Activated gamma-delta T cell treated with Interleukin-2 at 50 U/mL for 16 hours (primary cell): ENCODE data around the gene CYP2F1.
"Not testable (repeated sequence)": the region's sequence is repeated elsewhere in the genome, so short reads cannot be mapped to it uniquely, and the experiment has no call there.

ENCODE experiments used
- DNase-seq: peaks from one replicate; pipeline ENCODE4 v3.0.0-alpha.2; 2020

The CYP2F1 gene

DNA sequence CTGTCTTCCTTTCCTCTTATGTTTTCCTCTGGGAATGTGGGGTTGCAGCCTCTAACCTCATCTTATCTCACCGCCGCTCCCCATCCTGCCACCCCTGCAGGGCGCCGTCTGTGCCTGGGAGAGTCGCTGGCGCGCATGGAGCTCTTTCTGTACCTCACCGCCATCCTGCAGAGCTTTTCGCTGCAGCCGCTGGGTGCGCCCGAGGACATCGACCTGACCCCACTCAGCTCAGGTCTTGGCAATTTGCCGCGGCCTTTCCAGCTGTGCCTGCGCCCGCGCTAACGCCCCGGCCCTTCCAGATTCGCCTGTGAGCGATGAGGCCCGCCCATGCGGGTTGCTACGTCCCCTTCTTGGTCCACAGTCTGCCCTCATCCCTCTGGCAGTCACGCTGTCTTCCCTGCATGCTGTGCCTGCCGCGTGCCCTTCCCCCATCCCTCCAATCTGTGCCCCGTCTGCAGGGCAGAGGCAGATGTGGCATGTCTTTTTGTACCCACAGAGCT is 13.6 kb downstream of the CYP2F1 start:
- peak; percentile 58 for DNase-seq

DNA sequence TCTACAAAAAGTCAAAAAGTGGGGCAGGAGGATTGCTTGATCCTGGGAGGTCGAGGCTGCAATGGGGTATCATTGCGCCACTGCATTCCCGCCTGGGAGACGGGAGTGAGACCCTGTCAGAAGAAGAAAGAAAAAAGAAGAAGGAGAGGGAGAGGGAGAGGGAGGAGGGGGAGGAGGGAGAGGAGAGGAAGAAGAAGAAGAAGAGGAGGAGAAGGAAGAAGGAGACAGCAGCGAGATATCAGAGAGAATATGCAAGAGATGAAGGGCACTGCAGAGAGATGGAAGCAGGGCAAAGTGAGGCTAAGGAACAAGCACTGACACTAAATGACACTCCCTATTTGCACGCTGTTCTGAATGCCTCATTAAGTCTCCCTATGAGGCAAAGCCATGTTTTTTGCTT is 14.5 kb downstream of the CYP2F1 start:
- no peak for DNase-seq

DNA sequence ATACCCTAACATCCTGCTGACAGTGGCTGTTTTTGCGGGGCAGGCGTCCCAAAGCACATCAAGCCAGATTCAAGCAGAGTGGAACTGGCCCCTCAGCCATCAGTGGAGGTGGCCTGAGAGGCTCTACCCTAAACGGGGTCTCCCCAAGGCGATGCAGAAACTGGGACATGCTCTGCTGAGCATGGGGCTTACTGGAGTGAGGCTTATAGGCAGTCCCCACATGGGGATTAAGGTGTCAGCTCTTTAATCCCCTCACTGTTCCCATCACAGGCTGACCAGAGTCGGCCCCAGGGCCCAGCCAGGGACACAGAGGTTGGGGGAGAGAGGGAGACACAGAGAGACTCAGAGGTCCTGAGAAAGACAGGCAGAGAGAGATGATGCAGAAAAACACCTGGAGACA is 17.0 kb downstream of the CYP2F1 start:
- DNase-seq = no peak

DNA sequence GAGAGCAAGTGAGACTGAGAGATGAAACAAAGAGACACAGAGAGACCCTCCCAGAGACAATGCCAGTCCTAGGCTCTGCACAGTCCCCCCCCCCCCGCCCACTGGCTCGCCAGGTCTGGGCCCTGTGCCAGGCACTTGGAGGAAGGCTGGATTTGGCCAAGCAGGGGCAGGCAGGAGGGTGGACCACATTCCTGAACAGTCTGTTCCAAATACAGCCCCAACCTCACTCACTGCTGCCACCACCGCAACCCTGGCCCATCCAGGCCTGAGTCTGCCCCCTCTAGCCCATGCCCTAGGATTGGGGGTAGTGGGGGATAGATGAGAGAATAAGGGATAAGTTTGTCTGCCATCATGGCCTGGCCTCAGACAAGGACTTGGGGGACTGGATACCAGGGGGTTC is 19.0 kb downstream of the CYP2F1 start:
- DNase-seq = no peak

DNA sequence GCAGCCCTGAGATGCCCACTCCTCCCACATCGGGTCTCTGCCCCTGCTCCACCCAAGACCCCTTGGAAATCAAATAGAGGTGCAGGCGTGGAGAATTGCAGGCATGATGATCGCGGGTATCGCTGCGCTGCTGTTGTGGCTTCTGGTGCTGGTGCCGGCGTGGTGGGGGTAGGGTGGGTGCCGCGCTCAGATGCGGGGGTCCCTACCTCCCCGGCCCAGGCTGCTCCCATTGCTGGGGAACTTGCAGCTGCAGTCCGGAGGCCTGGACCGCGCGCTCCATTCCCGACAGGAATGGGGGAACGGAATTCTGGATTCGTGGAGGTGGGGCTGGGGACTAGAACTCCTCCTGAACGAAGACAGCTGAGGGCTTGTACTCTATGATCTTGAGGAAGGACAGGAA is 20.4 kb downstream of the CYP2F1 start:
- no peak for DNase-seq

DNA sequence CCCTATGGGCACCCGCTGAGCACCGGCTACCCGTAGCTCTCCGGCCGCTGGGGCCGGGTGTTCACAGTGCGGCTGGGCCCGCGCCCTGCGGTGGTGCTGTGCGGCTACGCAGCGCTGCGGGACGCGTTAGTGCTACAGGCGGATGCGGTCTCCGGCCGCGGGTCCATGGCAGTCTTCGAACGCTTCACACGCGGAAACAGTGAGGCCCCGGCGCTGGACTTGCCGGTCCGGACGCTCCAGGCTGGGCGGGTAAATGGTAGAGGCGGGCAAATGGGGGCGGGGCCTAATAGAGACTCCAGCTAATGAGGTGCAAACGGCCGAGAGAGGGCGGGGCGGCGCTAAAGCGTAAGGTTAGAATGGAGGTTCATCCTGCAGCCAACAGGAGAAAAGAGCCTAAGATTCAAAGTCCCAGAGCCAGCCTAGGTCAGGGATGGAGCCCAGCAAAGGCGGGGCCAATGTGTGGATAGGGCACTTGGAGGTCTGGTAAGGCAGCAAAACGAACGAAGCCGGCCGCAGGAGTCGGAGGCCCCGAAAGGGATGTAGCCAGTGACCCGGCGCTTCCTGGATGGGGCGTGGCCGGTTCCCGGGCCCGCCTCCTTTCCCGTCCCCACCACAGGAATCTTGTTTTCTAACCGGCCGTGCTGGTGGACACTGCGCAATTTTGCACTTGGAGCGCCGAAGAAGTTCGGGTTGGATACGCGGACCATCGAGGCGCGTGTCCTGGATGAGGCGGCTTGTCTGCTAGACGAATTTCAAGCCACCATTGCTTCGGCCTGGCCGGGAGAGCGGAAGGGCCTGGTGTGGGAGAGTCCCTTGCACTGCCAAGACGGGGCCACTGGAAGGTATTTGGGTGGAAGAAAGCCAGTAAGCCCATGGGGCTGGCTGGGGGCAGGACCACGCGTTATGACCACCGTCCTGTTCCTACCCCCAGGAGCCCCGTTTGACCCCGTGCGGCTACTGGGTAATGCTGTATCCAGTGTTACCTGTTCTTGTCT is 21.5 kb downstream of the CYP2F1 start:
- DNase-seq = not testable (repeated sequence)

DNA sequence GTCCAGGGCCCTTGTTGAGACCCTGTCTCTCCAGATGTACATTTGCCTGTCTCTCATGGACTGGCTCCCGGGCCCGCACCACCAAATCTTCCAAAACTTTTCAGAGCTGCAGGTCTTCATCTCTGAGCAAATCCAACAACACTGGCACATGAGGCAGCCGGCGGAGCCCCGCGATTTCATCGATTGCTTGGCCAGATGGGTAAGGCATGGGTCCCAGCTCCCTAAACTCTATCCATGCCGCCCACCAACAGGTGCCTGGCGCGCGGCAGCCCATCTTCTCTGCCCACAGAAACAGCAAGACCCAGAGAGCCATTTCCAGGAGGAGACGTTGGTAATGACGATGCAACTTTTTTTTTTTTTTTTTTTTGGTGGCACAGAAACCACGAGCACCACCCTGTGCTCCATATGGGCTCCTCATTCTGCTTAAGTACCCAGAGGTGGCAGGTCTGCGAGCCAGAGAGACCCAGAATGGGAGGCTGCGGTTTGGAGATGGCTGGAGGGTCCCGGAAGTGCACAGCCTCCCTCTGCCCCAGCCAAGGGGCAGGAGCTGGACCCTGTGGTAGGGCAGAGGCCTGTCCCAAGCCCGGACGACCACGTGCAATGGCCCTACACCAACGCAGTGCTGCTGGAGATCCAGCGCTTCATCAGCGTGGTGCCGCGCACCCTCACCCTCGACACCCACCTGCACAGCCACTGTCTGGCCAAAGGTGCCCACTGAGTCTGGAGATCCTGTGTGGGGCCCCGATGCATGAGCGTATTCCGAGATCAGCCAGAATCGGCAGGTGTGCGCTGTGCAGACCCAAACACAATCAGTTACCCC is 22.6 kb downstream of the CYP2F1 start:
- no peak for DNase-seq

DNA sequence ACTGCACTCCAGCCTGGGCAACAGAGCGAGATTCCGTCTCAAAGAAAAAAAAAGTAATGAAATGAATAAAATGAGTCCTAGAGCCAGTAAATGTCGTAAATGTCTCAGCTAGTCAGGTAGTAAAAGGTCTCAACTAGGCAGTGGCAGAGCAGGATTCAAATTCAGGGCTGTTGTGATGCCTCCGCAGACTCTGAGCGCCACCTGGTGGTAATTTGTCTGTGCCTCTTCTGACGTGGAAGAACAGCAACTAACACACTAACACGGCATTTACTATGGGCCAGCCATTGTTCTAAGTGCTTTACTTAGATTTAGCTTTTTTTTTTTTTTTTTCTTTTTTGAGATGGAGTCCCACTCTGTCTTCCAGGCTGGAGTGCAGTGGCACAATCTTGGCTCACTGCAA is 30.2 kb downstream of the CYP2F1 start:
- DNase-seq = peak; percentile 90

DNA sequence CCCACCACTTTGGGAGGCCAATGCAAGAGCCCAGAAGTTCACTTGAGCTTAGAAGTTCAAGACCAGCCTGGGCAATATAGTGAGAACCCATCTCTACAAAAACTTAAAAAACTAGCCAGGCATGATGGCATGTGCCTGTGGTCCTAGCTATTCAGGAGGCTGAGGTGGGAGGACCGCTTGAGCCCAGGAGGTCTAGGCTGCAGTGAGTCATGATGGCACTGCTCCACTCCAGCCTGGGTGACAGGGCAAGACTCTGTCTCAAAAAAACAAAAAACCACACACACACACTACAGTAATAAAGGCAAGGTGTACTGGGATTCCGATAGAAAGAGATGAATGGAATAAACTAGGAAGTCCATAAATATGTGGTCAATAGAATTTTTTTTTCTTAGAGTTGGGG is 35.6 kb downstream of the CYP2F1 start:
- no peak for DNase-seq

DNA sequence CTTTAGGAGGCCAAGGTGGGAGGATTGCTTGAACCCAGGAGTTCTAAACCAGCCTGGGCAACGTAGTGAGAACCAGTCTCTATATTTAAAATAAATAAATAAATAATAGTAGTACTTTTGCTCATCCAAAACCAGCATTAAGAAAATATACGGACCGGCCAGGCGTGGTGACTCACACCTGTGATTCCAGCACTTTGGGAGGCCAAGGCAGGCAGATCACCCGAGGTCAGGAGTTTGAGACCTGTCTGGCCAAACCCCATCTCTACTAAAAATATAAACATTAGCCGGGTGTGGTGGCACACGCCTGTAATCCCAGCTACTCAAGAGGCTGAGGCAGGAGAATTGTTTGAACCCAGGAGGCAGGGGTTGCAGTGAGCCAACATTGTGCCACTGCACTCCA is 36.8 kb downstream of the CYP2F1 start:
- DNase-seq = not testable (repeated sequence)

DNA sequence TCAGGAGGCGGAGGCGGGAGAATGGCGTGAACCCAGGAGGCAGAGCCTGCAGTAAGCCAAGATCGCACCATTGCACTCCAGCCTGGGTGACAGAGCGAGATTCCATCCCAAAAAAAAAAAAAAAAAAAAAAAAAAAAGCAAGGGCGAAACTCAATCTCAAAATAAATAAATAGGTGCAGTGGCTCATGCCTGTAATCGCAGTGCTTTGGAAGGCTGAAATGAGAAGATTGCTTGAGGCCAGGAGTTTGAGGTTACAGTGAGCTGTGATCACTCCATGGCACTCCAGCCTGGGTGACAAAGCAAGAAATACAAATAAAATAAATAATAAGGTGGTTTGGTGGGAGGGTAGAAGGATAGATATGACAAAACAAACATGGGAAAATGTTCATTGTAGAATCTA is 39.8 kb downstream of the CYP2F1 start:
- no peak for DNase-seq

DNA sequence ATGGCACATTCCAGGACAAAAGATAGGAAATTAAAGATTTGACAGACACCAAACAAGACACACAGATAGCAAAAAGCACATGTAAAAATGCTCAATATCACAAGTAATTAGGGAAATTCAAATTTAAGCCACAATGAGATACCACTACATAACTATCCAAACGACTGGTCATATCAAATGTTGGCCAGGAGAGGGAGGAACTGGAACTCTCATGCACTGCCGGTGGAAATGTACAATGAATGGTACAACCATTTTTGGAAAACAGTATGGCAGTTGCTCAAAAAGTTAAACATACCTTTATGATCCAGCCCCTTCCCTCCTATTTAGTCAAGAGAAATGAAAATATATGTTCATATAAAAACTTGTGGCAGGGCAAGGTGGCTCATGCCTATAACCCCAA is 42.0 kb downstream of the CYP2F1 start:
- no peak for DNase-seq

DNA sequence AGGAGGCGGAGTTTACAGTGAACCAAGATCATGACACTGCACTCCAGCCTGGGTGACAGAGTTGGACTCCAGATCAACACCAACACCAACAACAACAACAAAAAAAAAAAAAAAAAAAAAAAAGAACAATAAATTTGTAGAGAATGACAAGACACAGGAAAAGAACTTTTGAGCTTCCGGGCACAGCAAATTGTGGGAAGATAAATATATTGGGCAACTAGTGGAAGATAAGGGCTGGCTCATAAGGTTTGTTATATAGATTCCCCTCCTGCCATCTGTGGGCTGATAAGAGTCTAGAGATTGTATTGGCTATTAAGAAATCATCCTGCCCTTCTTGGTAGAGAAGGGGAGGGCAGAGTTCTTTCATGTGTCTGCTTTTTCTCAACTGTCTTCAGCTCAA is 45.6 kb downstream of the CYP2F1 start:
- DNase-seq = no peak

DNA sequence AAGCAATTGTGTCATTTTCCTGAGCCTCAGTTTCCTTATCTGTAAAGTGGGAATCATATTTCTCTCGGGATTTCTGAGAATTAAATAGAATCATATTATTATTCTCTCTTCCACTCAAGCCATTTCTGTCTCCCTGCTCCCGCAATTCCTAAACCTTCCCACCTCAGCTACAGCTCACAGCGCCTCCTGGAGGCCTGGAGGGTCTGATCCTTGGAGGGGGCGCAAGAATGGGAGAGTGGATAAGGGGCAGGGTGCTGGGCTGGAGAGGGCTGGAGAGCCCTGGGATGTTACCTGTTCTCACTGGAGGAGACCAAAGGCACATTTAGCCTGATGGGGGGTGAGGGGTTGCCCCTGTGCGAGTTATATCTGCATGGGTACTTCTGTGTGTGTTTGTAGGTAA is 47.7 kb downstream of the CYP2F1 start:
- DNase-seq = no peak

DNA sequence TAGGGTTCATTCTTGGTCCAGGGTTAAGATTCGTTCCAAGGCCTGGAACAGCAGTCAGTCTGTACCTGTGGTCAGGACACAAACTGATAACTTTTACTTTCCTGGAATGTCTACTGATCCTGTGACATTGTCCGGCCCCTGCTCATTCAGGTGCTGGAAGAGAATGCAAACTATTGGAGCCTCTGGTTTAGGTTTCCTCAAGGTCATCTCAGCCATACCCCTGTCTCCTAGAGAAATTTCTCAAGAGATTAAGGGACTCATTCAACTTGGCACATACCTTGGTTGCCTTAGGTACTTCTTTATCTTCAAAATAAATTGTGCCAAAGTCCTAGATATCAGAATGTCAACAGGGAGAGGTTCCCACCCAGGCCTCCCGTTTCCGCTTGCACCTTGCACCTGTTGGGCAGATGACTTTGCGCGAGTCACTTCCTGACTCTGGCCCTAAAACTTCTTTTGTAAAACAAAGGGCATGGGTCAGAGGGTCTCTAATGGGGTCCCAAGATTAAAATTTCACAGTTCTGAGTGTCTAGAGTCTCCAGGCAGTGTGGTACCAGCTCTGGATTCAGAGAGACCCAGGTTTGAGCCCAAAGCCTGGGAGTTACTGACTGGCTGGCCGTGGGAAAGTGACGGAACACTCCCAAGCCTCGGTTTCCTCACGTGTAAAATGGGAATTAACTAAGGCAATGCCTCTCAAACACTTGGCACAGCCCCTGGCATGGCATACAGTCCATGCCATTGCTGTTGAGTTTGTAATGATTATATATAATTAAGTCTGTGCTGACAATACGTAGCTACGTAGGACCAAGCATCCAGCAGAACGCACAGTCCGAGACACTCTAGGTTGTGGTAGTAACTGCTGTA is 52.9 kb downstream of the CYP2F1 start:
- no peak for DNase-seq

DNA sequence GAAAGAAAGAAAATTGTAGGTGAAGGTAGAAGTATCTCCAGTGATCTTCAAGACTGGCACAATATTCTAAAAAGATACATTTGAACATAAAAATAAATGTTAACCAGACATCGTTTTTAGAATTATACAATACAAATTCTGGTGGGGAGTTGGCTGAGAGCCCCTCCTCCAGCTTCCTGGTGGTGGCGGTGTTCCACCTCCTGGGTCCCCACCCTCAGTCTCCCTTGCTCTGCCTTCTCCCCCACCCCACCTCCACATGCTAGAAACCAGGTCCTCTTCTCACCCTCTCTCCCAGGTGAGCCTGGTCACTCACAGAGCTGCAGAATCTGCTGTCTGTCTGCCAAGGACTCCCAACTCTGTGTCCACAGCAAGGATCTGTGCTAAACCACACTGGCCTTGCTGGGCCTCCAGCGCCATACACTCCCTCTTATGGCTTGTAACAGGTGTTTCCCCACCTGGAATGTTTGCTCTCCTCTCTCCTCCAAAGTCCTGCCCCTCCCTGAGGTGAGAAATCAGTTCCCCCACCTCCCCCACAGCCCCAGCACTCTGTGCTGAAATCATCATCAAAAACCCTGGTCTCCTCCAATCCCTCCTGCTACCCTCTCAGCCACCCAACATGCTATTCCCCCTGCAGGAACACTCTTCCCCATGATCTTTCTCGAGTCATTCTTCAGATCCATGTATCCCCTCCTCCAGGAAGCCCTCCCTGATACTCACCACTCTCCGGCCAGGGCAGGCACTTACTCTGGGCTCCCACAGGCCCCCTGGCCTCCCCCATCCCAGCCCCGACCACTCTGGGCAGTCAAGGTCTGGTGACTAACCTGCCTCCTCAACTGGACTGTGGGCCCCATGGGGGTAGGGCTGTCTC is 58.3 kb downstream of the CYP2F1 start:
- no peak for DNase-seq

DNA sequence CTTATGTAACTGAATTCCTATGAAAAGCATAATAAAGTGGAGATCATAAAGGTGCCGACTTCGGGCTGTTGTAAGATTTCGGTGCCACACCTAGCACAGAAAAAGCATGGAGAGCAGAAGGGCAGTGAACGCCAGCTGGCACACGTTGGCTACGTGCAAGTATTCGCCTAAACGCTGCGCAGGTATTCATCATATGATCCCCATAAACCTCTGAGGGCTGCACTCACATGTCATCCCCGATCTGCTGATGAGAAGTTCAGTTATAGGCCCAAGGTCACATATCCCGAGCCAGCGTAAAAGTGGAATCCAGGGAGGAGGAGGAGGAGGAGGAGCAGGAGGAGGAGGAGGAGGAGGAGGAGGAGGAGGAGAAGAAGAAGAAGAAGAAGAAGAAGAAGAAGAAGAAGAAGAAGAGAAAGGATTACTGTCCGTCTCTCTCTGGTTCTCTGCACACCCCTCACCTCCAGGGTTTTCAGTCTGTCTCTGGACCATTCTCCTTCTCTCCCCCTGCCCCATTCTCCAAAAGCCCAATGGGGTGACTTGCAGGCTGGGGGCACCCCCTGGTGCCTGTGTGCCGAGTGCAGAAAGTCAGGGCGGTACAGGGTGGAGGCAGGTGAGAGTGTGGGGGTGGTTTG is 60.2 kb downstream of the CYP2F1 start:
- DNase-seq = no peak

DNA sequence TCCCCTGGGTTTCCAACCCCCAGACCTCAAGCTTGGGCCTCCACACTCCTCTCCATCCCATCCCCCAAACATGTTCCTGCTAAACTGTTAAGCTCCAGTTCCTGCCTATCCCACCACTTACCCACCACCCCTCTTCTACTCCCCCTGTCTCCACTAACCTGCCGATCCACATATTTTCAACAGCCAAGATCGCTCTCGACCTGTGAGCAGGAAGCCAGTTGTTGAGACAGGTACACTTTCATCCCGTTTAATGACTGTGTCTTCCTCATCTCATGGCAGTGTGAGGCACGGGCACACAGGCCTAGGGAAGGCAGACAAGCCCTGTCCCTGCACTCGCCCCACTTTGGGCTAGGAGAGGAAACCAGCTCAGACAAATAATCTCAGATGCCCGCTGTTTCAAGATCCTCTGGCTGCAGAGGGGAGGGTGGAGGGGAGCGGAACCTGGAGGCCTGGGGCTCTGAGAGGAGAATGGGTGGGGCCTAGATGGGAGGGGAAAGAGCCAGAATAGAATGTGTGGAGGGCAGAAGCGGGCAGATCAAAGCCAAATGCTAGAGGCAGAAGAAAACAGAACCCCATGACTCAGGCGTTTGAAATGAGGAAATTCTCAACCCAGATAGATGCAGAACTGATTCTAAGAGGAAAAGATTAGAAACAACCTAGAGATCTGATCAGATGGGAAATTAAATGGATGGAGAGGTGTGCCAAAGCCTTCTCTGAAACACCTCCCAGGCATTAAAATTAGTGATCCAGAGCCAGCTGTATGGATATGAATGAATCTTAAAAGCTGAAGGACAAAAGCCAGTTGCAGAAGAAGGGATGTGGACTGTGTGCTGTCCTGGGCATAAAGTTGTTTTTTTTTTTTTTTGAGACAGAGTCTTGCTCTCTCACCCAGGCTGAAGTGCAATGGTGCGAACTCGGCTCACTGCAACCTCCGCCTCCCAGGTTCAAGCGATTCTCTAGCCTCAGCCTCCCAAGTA is 61.9 kb downstream of the CYP2F1 start:
- peak; percentile 36 for DNase-seq
